NCI-H2227 (cell line): ENCODE measurements around the gene CHIT1.

Experiments
- DNase-seq: peaks from one replicate; lab custom pipeline; 2025; ENCODE audit not compliant: unreplicated experiment; lab: John Stamatoyannopoulos, UW

The CHIT1 gene

GRCh38 chr1:203217139-203217655 is 12.3 kb downstream of the CHIT1 start:
- no peak for DNase-seq

- peak; percentile 89 for DNase-seq
Measured at GRCh38 chr1:203216274-203217138, 13.0 kb downstream of the CHIT1 start.

GRCh38 chr1:203215573-203215972 is 13.9 kb downstream of the CHIT1 start:
- peak; percentile 19 for DNase-seq

- no peak for DNase-seq
Measured at GRCh38 chr1:203214871-203215270, 14.6 kb downstream of the CHIT1 start.

GRCh38 chr1:203213126-203213525 is 16.3 kb downstream of the CHIT1 start:
- no peak for DNase-seq

GRCh38 chr1:203211812-203212211 is 17.7 kb downstream of the CHIT1 start:
- DNase-seq: no peak

GRCh38 chr1:203210988-203211387 is 18.5 kb downstream of the CHIT1 start:
- no peak for DNase-seq

- no peak for DNase-seq
Measured at GRCh38 chr1:203210350-203210749, 19.1 kb downstream of the CHIT1 start.

GRCh38 chr1:203208181-203208580 is 21.3 kb downstream of the CHIT1 start:
- DNase-seq: no peak

GRCh38 chr1:203207751-203208150 is 21.7 kb downstream of the CHIT1 start:
- DNase-seq: no peak

- no peak for DNase-seq
Measured at GRCh38 chr1:203206129-203206687, 23.3 kb downstream of the CHIT1 start.

- no peak for DNase-seq
Measured at GRCh38 chr1:203204756-203205155, 24.7 kb downstream of the CHIT1 start.

GRCh38 chr1:203202431-203203245 is 26.8 kb downstream of the CHIT1 start:
- DNase-seq: no peak

GRCh38 chr1:203201516-203202205 is 27.8 kb downstream of the CHIT1 start:
- no peak for DNase-seq

- no peak for DNase-seq
Measured at GRCh38 chr1:203200916-203201315, 28.6 kb downstream of the CHIT1 start.

GRCh38 chr1:203199816-203200571 is 29.5 kb downstream of the CHIT1 start:
- DNase-seq: no peak

- no peak for DNase-seq
Measured at GRCh38 chr1:203199481-203199815, 30.0 kb downstream of the CHIT1 start.

- DNase-seq: no peak
Measured at GRCh38 chr1:203199002-203199401, 30.5 kb downstream of the CHIT1 start.

GRCh38 chr1:203197625-203198024 is 31.8 kb downstream of the CHIT1 start:
- no peak for DNase-seq

GRCh38 chr1:203196371-203196770 is 33.1 kb downstream of the CHIT1 start:
- DNase-seq: no peak
